ENCODE results near the gene IGF1R. TPM values are rescaled to one million over a fixed set of nuclear protein-coding genes. Genes with fewer than 3 reads are reported as not detected.

Gene IGF1R
- total RNA-seq, 4 donors from 2014 or later, result 39.3 to 97.4 (median 44.7) TPM

DNA sequence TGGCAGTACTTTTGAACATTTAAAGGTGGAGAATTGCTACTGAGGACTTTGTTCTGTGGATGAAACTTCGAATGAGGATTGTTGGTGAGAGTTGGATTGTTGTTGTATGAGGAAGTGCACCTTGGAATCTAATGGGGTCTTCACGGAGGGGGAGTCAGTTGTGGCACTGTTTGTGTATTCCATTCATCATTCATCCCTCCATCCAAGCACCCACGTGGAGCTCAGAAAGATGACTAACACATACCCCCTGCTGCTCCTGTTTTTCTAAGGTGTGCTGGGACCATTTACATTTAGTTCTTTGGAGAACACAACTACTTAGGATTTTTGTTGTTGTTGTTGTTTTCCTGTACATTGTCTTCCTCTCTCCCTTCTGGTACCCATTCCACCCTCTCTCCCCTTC is 122.6 kb downstream of the IGF1R start:
- DNase-seq (ENCODE audit: low spot score), result no peak
- TF ChIP-seq, protein P1, sequence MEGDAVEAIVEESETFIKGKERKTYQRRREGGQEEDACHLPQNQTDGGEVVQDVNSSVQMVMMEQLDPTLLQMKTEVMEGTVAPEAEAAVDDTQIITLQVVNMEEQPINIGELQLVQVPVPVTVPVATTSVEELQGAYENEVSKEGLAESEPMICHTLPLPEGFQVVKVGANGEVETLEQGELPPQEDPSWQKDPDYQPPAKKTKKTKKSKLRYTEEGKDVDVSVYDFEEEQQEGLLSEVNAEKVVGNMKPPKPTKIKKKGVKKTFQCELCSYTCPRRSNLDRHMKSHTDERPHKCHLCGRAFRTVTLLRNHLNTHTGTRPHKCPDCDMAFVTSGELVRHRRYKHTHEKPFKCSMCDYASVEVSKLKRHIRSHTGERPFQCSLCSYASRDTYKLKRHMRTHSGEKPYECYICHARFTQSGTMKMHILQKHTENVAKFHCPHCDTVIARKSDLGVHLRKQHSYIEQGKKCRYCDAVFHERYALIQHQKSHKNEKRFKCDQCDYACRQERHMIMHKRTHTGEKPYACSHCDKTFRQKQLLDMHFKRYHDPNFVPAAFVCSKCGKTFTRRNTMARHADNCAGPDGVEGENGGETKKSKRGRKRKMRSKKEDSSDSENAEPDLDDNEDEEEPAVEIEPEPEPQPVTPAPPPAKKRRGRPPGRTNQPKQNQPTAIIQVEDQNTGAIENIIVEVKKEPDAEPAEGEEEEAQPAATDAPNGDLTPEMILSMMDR (IDR thresholded peaks at IDR 0.05), result no peak
- ATAC-seq (ENCODE audit: low FRiP score), result no peak

DNA sequence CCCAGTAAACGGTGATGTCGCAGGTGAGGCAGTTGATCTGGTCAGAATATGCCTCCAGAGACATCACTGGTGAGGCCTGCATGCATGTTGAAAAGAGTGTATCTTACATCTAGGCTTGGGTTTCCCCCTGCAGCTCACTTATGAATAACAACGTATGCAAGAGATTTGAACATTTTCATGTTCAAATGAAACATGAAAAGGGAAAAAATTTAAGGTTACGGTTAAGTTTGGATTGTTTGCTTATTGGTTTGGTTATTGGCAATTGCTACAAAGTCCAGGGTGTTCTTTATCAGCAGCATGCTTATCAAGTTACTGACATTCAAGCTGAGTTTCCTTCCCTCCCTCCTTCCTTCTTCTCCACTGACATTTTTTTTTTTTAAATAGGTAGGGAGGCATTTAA is 123.2 kb downstream of the IGF1R start:
- ATAC-seq (ENCODE audit: low FRiP score), result no peak
- TF ChIP-seq, protein P1 (IDR thresholded peaks at IDR 0.05), result no peak

DNA sequence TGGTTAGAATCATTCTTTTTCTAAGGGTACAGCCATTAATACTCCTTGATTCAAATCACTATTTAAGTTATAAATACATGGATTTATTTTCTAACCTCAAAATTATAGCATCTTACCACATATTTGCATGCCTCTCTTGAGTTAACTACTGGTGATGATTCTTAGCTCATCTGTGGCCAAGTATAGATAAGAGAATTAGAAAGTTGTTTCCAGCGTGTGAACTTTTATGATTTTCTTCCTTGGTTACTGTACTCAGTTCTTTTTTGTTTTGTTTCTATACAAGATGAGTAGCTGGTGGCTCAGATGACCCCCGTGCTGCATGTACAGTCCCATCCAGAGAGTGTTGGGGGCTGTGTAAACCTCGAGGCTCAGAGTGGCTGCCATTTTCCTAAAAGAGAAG is 124.6 kb downstream of the IGF1R start:
- DNase-seq (ENCODE audit: low spot score) (no peak), ATAC-seq (ENCODE audit: low FRiP score) (no peak)
- TF ChIP-seq, protein P1 (IDR thresholded peaks at IDR 0.05), result no peak

More for the DNA sequence above, 123.2 kb downstream of the IGF1R start:
- DNase-seq (ENCODE audit: low spot score), result no peak

DNA sequence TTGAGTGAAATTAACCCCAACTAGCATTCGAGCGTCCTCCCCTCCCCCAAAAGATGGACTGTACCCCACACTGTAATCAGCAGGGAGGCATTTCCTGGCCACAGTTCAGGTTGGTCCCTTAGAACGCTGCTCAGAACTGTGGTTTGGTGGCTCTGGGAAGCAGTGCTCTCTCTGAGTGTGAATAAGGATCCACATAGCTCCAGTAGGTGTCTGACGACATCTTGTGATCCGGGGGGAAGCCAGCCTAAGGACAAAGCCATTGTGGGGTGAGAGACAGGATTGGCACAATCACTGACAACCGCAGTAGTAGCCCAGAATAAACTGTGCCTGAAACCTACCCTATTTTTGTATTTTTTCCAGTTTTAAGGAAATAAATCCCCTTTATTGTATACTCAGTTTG is 125.3 kb downstream of the IGF1R start:
- DNase-seq (ENCODE audit: low spot score), result no peak
- TF ChIP-seq, protein P1 (IDR thresholded peaks at IDR 0.05), result no peak
- no peak for ATAC-seq (ENCODE audit: low FRiP score)

DNA sequence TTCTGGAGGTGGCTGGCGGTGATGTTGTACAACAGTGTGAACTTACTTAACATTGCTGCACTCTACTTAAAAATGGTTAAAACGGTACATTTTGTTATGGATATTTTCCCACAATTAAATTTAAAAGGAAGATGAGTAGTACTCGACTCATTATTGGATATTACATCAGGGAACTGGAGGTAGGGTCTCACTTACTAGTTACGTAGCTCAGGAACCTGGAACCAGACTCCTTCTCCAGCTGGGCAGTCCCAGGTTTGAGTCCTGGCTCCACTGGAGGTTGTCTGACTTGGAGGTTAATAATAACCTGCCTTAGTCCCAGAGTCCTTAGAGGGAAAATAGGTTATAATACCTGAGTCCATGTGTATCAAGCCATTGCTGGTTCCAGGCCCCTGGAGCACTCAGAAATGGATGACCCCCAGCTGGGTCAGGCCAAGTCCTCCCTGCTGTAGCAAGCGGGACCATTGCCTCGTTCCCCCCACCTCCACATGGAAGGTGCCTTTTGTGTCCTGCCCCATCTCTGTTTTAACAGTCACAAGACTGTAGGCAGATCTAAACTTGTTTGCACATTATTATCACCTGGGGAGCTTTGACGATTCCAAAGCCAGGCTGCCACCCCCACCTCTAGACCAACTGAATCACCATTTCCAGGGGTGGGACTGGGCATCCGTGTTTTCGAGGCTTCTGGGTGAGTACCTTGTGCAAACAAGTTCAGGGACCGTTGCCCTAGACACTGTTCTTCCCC is 126.6 kb downstream of the IGF1R start:
- ATAC-seq (ENCODE audit: low FRiP score) (no peak), DNase-seq (ENCODE audit: low spot score) (no peak)
- TF ChIP-seq, protein P1 (IDR thresholded peaks at IDR 0.05), result no peak

DNA sequence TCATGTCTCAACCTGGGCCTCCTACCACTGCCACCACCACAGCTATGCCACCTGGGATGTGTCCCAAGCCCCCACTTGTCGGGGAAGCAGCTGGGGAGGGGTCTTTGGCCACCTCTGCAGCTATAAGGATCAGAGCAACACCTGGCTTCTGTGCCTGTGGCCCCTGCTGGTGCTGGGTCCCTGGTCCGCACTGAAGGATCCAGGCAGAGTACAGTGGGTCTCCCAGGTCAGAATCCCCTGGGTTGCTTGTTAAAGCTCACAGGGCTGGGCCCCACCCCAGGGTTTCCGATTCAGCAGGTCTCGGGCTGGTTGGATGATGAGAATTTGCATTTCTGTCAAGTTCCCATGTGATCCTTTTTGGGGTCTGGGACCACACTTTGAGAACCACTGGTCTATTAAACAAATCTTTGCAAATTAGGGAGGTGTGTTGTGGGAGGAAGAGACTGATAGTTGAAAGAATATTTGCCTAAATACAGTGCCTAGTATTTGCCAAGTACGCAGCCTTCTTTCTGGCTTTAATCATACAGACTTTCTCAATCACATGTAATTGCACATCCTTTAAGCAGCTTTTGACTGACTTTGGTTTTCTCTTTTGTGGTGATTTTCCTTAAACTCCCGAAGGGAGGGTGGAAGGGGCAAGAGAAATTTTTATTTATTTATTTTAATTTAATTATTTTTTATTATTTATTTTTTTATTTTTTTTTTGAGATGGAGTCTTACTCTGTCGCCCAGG is 127.3 kb downstream of the IGF1R start:
- DNase-seq (ENCODE audit: low spot score) (no peak), ATAC-seq (ENCODE audit: low FRiP score) (no peak)
- TF ChIP-seq, protein P1 (IDR thresholded peaks at IDR 0.05), result no peak

Data from omental fat pad (tissue), 4 donors.